KOPT-K1 (cell line): ENCODE results near the gene ITSN1.

Experiments
- H3K27ac ChIP-seq: fragments of 200-600 bp; sonication (generic); 2 replicates; pipeline ENCODE4 v1.5.1; 2016; ENCODE audit warnings: antibody characterized with exemption, mild to moderate bottlenecking, low read depth, low read length; ENCODE audit not compliant: poor library complexity, severe bottlenecking
- H3K36me3 ChIP-seq: fragments of 200-600 bp; sonication (generic); 2 replicates; pipeline ENCODE4 v1.5.1; 2017; ENCODE audit warnings: antibody characterized with exemption, mild to moderate bottlenecking, low read length, moderate library complexity; ENCODE audit not compliant: insufficient read depth
- H3K9me3 ChIP-seq: fragments of 200-600 bp; sonication (generic); 2 replicates; pipeline ENCODE4 v1.5.1; 2017; ENCODE audit warnings: antibody characterized with exemption, low read length, mild to moderate bottlenecking; ENCODE audit not compliant: insufficient read depth, poor library complexity, severe bottlenecking

The ITSN1 gene

DNA sequence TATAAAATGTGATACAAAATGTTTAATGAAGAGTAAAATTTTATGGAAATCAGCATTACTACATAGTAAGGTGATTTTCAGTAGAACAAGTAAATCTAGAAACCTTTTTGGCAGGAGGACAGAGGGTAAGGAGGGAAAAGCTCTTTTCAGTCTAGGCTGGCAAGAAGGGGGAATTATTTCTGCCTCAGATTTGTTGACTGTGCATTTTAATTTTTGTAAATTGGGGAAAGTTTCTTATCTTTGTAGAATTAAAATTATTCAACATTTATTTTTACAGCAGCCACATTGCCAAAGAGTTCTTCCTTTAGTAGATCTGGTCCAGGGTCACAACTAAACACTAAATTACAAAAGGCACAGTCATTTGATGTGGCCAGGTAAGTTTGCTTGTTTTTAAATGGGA lies 109.2 kb downstream of the ITSN1 start:
- Histone ChIP-seq H3K27ac (no peak overlapping the region), H3K36me3 (no peaks in the 10 kb centered on the region), H3K9me3 (peaks cover 11% of the 10 kb centered on the region)

DNA sequence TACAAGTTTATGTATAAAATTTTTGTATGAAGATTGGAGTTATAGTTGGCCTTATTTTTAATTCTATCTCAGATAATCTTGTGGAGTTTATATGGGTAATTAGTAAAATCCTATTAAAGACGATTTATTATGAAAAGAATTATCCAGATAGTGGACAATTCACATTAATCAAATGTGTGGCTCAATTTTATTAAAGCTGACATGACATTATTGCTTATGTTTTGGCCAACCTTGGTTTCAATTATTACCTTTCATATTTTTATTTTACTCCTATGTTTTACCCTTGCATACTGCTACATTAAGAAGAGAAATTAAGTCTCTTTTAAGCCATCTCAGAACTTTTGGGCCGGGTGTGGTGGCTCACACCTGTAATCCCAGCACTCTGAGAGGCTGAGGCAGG lies 110.0 kb downstream of the ITSN1 start:
- no peak overlapping the region for H3K27ac ChIP-seq
- peaks cover 4% of the 10 kb centered on the region for H3K9me3 ChIP-seq
- H3K36me3 ChIP-seq = no peaks in the 10 kb centered on the region

DNA sequence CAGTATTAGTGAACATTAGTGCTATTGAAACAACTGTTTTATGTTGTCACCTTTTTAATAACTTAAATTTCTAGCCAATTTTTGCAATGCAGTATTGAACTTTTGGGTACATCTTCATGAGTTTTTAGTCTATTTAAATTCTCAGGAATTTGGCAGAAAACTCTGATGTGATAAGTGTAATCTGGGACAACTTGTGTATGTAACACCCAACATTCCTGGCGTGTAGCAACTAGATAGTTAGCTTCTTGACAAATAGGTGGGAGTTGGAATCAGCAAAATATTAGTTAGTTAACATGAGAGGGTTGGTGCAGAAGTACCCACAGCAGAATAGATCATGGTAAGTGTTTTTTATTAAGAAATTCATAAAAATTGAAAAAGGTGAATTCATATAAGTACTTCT lies 111.6 kb downstream of the ITSN1 start:
- H3K27ac ChIP-seq = no peak overlapping the region
- no peaks in the 10 kb centered on the region for H3K36me3 ChIP-seq
- no peaks in the 10 kb centered on the region for H3K9me3 ChIP-seq

DNA sequence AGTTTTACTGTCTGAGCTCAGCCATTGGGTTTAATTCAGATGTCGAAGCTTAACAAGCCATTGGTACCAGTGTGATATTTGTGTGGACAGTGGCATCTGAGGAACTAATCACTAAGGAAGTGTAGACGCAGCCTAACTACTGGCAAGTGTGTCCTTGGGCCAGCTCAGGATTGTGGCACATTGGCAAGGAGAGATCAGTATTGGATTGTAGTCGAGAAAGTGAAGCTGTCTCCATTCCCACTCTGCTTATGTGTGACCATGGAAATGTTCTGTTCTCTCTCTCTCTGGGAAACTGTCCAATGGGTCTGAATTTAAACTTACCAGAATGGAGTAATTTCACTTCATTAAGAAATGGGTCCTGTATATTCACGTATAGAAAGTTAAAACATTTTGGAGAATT lies 112.2 kb downstream of the ITSN1 start:
- H3K36me3 ChIP-seq = no peaks in the 10 kb centered on the region
- no peaks in the 10 kb centered on the region for H3K9me3 ChIP-seq
- H3K27ac ChIP-seq = no peak overlapping the region

DNA sequence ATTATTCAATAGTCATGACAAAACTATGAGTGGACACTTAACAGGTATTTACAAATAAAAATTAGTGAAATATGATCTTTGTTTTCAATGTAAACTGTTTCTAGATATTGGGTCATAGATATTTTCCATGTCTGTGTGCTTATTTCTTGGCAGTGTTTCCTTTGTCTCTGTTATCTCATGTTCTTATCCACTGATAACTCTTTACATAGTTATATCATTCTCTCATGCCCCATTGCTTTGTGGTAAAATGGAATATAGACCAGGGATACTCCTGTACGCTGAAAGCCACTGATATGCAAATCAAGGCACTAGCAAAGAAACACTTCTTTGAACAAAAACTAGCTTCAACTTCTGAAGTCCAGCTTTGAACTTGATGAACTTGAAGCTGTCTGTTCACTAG lies 113.1 kb downstream of the ITSN1 start:
- no peaks in the 10 kb centered on the region for H3K36me3 ChIP-seq
- H3K27ac ChIP-seq = no peak overlapping the region

GRCh38 chr21:33760641-33761440 lies 118.5 kb downstream of the ITSN1 start:
- Histone ChIP-seq H3K36me3 (peaks cover under 1% of the 10 kb centered on the region; the same call in 1 of the 2 replicates), H3K9me3 (no peaks in the 10 kb centered on the region), H3K27ac (no peak overlapping the region)

More for the DNA sequence above, 113.1 kb downstream of the ITSN1 start:
- H3K9me3 ChIP-seq = no peaks in the 10 kb centered on the region

GRCh38 chr21:33761441-33762036 lies 119.2 kb downstream of the ITSN1 start:
- H3K27ac ChIP-seq = no peak overlapping the region

GRCh38 chr21:33762803-33763581 lies 120.7 kb downstream of the ITSN1 start:
- Histone ChIP-seq H3K27ac (no peak overlapping the region), H3K36me3 (peaks cover 10% of the 10 kb centered on the region; the same call in 1 of the 2 replicates), H3K9me3 (no peaks in the 10 kb centered on the region)

More at GRCh38 chr21:33761441-33762036, 119.2 kb downstream of the ITSN1 start:
- H3K9me3 ChIP-seq = no peaks in the 10 kb centered on the region
- peaks cover 8% of the 10 kb centered on the region; the same call in 1 of the 2 replicates for H3K36me3 ChIP-seq

DNA sequence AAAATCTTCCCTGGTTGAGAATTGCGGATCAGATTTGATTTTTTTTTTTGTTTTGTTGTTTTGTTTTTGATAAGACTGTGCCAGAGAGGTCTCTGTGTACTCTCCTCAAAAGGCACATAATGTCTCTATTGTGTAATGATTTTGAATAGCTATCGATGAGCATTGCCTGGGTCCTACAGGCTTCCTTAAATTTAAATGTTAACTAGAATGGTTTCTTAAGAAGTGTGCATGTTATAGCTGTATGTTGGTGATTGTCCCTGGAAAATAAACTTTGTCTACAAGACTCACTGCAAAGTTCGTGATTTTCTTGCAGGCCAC lies 121.2 kb downstream of the ITSN1 start:
- Histone ChIP-seq H3K36me3 (peaks cover 10% of the 10 kb centered on the region; the same call in 1 of the 2 replicates), H3K27ac (no peak overlapping the region), H3K9me3 (no peaks in the 10 kb centered on the region)

DNA sequence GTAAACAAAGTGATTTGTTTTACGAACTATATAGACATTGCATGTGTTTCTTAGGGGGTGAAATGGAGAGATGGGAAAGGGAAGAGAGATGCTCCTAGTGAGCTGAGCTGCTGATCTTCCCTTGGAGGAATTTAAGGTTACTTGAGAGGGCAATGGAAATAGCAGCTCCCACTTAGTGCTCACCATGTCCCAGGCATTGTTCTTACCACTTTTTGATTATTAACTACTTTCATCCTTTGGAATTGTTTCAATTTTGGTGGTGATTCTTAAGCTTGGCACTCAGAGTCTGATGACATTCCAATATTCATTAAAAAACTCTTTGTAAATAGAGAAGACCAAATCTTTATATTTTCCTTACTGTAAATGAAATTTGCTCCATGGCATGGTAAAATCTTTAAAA lies 124.9 kb downstream of the ITSN1 start:
- Histone ChIP-seq H3K36me3 (peaks cover 10% of the 10 kb centered on the region; the same call in 1 of the 2 replicates), H3K9me3 (no peaks in the 10 kb centered on the region), H3K27ac (no peak overlapping the region)

GRCh38 chr21:33767960-33768359 lies 125.7 kb downstream of the ITSN1 start:
- Histone ChIP-seq H3K36me3 (peaks cover 10% of the 10 kb centered on the region; the same call in 1 of the 2 replicates), H3K9me3 (no peaks in the 10 kb centered on the region), H3K27ac (no peak overlapping the region)

DNA sequence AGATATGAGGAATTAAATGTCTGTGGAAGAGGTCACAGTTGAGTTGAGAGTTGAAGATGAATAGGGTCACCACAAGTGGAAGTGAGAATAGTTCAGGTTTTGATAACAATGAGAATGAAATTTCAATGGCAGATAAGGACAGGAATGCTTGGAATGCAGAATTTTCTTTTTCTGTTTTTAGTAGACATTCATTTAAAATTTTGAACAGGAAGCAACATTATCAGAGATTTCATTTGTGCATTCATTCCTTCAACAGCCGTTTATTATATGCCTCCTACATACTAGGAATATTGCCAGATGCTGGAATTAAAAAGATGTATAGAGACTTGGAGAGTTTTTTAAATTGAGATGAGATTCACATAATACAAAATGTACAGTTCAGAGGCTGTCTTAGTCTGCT lies 126.8 kb downstream of the ITSN1 start:
- peaks cover 10% of the 10 kb centered on the region; the same call in 1 of the 2 replicates for H3K36me3 ChIP-seq
- H3K27ac ChIP-seq = no peak overlapping the region
- no peaks in the 10 kb centered on the region for H3K9me3 ChIP-seq

DNA sequence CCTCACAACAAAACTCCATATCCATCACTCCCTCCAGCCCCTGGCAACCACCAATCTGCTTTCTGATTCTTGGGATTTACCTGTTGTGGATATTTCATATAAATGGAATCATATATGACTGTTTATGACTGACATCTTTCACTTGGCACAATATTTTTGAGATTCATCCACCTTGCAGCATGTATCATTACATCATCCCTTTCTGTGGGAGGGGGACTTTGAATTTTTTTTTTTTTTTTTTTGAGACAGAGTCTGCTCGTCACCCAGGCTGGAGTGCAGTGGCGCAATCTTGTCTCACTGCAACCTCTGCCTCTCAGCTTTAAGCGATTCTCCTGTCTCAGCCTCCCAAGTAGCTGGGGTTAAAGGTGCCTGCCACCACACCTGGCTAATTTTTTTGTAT lies 128.2 kb downstream of the ITSN1 start:
- Histone ChIP-seq H3K9me3 (no peaks in the 10 kb centered on the region), H3K27ac (no peak overlapping the region), H3K36me3 (peaks cover 17% of the 10 kb centered on the region; the same call in 1 of the 2 replicates)

DNA sequence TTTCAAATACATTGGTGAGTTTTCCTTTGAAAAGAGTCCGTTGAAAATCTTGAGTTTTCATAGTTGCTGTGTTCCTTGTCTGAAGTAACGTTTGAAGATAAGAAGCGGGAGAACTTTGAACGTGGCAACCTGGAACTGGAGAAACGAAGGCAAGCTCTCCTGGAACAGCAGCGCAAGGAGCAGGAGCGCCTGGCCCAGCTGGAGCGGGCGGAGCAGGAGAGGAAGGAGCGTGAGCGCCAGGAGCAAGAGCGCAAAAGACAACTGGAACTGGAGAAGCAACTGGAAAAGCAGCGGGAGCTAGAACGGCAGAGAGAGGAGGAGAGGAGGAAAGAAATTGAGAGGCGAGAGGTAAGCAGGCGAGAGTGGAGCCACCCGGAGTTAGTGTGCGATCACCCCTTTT lies 129.7 kb downstream of the ITSN1 start:
- no peak overlapping the region for H3K27ac ChIP-seq
- H3K36me3 ChIP-seq = peaks cover 9% of the 10 kb centered on the region; the same call in 1 of the 2 replicates
- no peaks in the 10 kb centered on the region for H3K9me3 ChIP-seq

GRCh38 chr21:33774551-33774950 lies 132.2 kb downstream of the ITSN1 start:
- H3K27ac ChIP-seq = no peak overlapping the region
- peaks cover 9% of the 10 kb centered on the region; the same call in 1 of the 2 replicates for H3K36me3 ChIP-seq

More at GRCh38 chr21:33774551-33774950, 132.2 kb downstream of the ITSN1 start:
- peaks cover 10% of the 10 kb centered on the region for H3K9me3 ChIP-seq
